Panc1 (cell line): ENCODE results near the gene KRTAP1-3. TPM values are rescaled to one million over a fixed set of nuclear protein-coding genes. Genes with fewer than 3 reads are reported as not detected.

Source experiments
- ATAC-seq: fragments of 200-7000 bp; cut with Tn5 transposase; 2 replicates; pipeline ENCODE4 v1.9.1; 2020; ENCODE audit warnings: mild to moderate bottlenecking, moderate library complexity
- BruUV-seq: library from RNA; stranded (reverse); fragments of 400-500 nt; replicated peaks from 2 replicates; lab custom pipeline; 2021; lab: Mats Ljungman, UMichigan
- CTCF ChIA-PET: fragments of 300-600 bp; sonication (Branson Sonifier 250); formaldehyde crosslinking; loops from one replicate; lab custom pipeline; 2022; ENCODE audit warnings: antibody characterized with exemption; lab: Charles Lee
- POLR2A ChIA-PET: fragments of 300-600 bp; sonication (Branson Sonifier 250); formaldehyde crosslinking; loops from one replicate; lab custom pipeline; 2022; ENCODE audit warnings: antibody characterized with exemption; lab: Charles Lee
- DNase-seq: peaks from one replicate; pipeline ENCODE4 v3.0.0-alpha.2; 2010; ENCODE audit warnings: low read depth, low spot score
- H3K27ac ChIP-seq: 2 replicates; pipeline ENCODE4 v1.5.1; 2011; ENCODE audit warnings: mild to moderate bottlenecking, low read length, inconsistent platforms
- H3K27me3 ChIP-seq: fragments of 200-500 bp; sonication (Bioruptor generic); 2 replicates; pipeline ENCODE4 v1.6.0; 2014; ENCODE audit warnings: low read length, inconsistent platforms; ENCODE audit not compliant: control insufficient read depth, insufficient read depth
- H3K36me3 ChIP-seq: fragments of 200-500 bp; sonication (Bioruptor generic); 2 replicates; pipeline ENCODE4 v1.5.1; 2014; ENCODE audit warnings: inconsistent platforms, mild to moderate bottlenecking, low read length, moderate library complexity; ENCODE audit not compliant: control insufficient read depth, insufficient read depth
- H3K4me1 ChIP-seq: 2 replicates; pipeline ENCODE4 v1.5.1; 2011; ENCODE audit warnings: inconsistent platforms, mild to moderate bottlenecking, low read length, moderate library complexity; ENCODE audit not compliant: control insufficient read depth, insufficient read depth
- H3K4me3 ChIP-seq, 2 experiments: 2 replicates each; pipeline ENCODE4 v1.5.1; 2011 to 2012; ENCODE audit warnings: low read depth in 2 of 2, low read length in 2 of 2, mild to moderate bottlenecking in 2 of 2, inconsistent platforms in 1 of 2, moderate library complexity in 1 of 2
- H3K9me3 ChIP-seq: fragments of 200-500 bp; sonication (Bioruptor generic); 2 replicates; pipeline ENCODE4 v1.5.1; 2014; ENCODE audit warnings: low read depth, mild to moderate bottlenecking, inconsistent platforms, low read length, moderate library complexity; ENCODE audit not compliant: control insufficient read depth, insufficient read depth
- POLR2AphosphoS5 ChIP-seq: IDR thresholded peaks from 2 replicates; pipeline ENCODE4 v1.6.1; 2012; ENCODE audit warnings: mild to moderate bottlenecking, low read depth, low read length, moderate library complexity
- SIN3A ChIP-seq: IDR thresholded peaks from 2 replicates; pipeline ENCODE4 v1.6.1; 2012; ENCODE audit warnings: low read depth, mild to moderate bottlenecking, low read length, moderate library complexity, borderline replicate concordance; ENCODE audit not compliant: insufficient read depth
- TCF7L2 ChIP-seq: IDR thresholded peaks from 2 replicates; pipeline ENCODE4 v1.6.1; 2011; ENCODE audit warnings: mild to moderate bottlenecking, low read depth, low read length, inconsistent platforms
- in situ Hi-C: cut with HindIII; loops from 2 replicates; pipeline ENCODE4 v1.10.0; 2016; ENCODE audit warnings: low sequenced_read_pairs, low pct_unique_long_range_greater_than_20kb
- intact Hi-C: fragments of 100-400 bp; cut with micrococcal nuclease; formaldehyde crosslinking; loops from one replicate; pipeline ENCODE4 v1.10.0; 2022; ENCODE audit not compliant: unreplicated experiment
- total RNA-seq: library from RNA; stranded (reverse); gene quantifications from one replicate; pipeline ENCODE4 v1.2.1, GENCODE V29; 2021; ENCODE audit not compliant: unreplicated experiment
- TF ChIP-seq, protein P1 (sequence below), 2 experiments: IDR thresholded peaks; 2 replicates each; pipeline ENCODE4 v1.6.1; 2011 to 2012; ENCODE audit warnings: low read depth in 2 of 2, control low read depth in 1 of 2, low read length in 1 of 2, mild to moderate bottlenecking in 1 of 2, moderate library complexity in 1 of 2; ENCODE audit not compliant: insufficient read depth in 1 of 2
- TF ChIP-seq, protein P2 (sequence below): fragments of 450-650 bp; IDR thresholded peaks from 2 replicates; pipeline ENCODE4 v1.5.1; 2017; ENCODE audit warnings: mild to moderate bottlenecking

The KRTAP1-3 gene
- total RNA-seq, 1 experiment from 2014 or later, result not detected

DNA sequence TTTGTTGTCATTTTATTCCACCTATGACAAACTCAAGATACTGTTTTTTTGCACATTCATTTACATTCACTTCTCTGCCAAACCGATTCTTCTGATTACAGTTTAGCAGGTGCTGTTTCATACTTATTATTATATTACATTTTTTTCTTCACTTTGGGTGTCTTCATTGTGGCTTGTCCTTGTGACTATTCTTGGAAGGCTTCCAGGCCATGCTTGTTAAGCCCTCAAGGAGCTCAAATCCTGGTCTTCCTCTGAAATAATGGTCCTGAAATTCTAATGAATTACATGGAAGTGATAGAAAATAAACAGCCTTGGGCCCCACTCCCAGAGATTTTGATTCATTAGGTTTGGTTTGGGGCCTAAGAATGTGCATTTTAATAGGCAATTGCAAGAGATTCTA is 29.6 kb upstream of the KRTAP1-3 start:
- CTCF ChIA-PET, result interaction anchor here (0.7 kb wide), 1 partner anchor 9 kb away, joined by 3 read pairs; no protein-coding TSS in a partner anchor

DNA sequence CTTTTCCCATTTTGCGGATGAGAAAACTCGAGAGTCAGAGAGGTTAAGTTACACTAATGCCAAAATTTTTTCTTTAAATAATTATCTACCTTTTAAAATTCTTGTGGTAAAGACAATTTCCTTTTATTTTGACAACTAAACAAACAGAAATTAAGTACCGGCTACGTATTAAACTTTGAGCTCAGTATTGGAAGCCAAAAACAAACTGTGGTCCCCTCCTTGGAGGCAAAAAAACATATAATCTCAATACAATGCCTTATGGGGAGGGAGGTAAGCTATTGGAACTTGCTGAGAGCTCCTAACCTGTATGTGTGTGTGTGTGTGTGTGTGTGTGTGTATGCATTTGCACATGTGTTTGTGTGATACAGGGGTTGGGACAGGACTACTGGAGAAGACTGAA is 28.8 kb upstream of the KRTAP1-3 start:
- ChIA-PET POLR2A (no interaction called here), CTCF (no interaction called here)
- Histone ChIP-seq H3K36me3 (no peaks in the 10 kb centered on the region), H3K9me3 (no peaks in the 10 kb centered on the region), H3K27ac (no peak overlapping the region), H3K4me1 (no peaks in the 10 kb centered on the region), H3K27me3 (no peaks in the 10 kb centered on the region), H3K4me3 (no peak overlapping the region)
- DNase-seq (no peak), ATAC-seq (no peak)
- intact Hi-C loops, result no loop called here
- TF ChIP-seq POLR2AphosphoS5, result no peak
- no peak for TF ChIP-seq TCF7L2
- TF ChIP-seq, protein P1, sequence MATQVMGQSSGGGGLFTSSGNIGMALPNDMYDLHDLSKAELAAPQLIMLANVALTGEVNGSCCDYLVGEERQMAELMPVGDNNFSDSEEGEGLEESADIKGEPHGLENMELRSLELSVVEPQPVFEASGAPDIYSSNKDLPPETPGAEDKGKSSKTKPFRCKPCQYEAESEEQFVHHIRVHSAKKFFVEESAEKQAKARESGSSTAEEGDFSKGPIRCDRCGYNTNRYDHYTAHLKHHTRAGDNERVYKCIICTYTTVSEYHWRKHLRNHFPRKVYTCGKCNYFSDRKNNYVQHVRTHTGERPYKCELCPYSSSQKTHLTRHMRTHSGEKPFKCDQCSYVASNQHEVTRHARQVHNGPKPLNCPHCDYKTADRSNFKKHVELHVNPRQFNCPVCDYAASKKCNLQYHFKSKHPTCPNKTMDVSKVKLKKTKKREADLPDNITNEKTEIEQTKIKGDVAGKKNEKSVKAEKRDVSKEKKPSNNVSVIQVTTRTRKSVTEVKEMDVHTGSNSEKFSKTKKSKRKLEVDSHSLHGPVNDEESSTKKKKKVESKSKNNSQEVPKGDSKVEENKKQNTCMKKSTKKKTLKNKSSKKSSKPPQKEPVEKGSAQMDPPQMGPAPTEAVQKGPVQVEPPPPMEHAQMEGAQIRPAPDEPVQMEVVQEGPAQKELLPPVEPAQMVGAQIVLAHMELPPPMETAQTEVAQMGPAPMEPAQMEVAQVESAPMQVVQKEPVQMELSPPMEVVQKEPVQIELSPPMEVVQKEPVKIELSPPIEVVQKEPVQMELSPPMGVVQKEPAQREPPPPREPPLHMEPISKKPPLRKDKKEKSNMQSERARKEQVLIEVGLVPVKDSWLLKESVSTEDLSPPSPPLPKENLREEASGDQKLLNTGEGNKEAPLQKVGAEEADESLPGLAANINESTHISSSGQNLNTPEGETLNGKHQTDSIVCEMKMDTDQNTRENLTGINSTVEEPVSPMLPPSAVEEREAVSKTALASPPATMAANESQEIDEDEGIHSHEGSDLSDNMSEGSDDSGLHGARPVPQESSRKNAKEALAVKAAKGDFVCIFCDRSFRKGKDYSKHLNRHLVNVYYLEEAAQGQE (IDR thresholded peaks at IDR 0.05; ENCODE audit: insufficient read depth in 1 of 2, low read depth in 2 of 2, low read length in 1 of 2), result no peak
- TF ChIP-seq SIN3A, result no peak
- TF ChIP-seq, protein P2, sequence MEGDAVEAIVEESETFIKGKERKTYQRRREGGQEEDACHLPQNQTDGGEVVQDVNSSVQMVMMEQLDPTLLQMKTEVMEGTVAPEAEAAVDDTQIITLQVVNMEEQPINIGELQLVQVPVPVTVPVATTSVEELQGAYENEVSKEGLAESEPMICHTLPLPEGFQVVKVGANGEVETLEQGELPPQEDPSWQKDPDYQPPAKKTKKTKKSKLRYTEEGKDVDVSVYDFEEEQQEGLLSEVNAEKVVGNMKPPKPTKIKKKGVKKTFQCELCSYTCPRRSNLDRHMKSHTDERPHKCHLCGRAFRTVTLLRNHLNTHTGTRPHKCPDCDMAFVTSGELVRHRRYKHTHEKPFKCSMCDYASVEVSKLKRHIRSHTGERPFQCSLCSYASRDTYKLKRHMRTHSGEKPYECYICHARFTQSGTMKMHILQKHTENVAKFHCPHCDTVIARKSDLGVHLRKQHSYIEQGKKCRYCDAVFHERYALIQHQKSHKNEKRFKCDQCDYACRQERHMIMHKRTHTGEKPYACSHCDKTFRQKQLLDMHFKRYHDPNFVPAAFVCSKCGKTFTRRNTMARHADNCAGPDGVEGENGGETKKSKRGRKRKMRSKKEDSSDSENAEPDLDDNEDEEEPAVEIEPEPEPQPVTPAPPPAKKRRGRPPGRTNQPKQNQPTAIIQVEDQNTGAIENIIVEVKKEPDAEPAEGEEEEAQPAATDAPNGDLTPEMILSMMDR, result no peak
- in situ Hi-C loops, result no loop called here
- BruUV-seq, result no TSS peak

More for the DNA sequence above, 29.6 kb upstream of the KRTAP1-3 start:
- no peaks in the 10 kb centered on the region for H3K36me3 ChIP-seq
- H3K27ac ChIP-seq, result no peak overlapping the region
- intact Hi-C loops (no loop called here), in situ Hi-C loops (no loop called here)
- H3K9me3 ChIP-seq, result no peaks in the 10 kb centered on the region
- POLR2A ChIA-PET, result no interaction called here
- TF ChIP-seq POLR2AphosphoS5, result no peak
- TF ChIP-seq, protein P1 (IDR thresholded peaks at IDR 0.05; ENCODE audit: insufficient read depth in 1 of 2, low read depth in 2 of 2, low read length in 1 of 2), result no peak
- TF ChIP-seq, protein P2, result no peak
- no peak for TF ChIP-seq TCF7L2
- TF ChIP-seq SIN3A, result no peak
- BruUV-seq, result no TSS peak
- DNase-seq (no peak), ATAC-seq (no peak)
- H3K27me3 ChIP-seq, result no peaks in the 10 kb centered on the region
- H3K4me1 ChIP-seq, result no peaks in the 10 kb centered on the region
- H3K4me3 ChIP-seq, result no peak overlapping the region
